Keratinocyte (primary cell): ENCODE data around the gene TIFAB. TPM values are rescaled to one million over a fixed set of nuclear protein-coding genes. Genes with fewer than 3 reads are reported as not detected.

ENCODE experiments used
- DNase-seq: peaks from one replicate; pipeline ENCODE4 v3.0.0-alpha.2; 2011; ENCODE audit warnings: low read depth, missing footprints, low spot score
- FAIRE-seq: peaks from 2 replicates; lab custom pipeline; 2011; peaks lifted over from hg19 to GRCh38; lab: Jason Lieb, UNC
- H2AFZ ChIP-seq: 2 replicates; pipeline ENCODE4 v1.6.0; 2012; ENCODE audit warnings: low read length, control low read depth, inconsistent platforms; ENCODE audit not compliant: control insufficient read depth
- H3K27ac ChIP-seq: 2 replicates; pipeline ENCODE4 v1.5.1; 2011; ENCODE audit warnings: low read length; ENCODE audit not compliant: control insufficient read depth, insufficient read depth
- H3K27me3 ChIP-seq: 3 replicates; pipeline ENCODE4 v1.6.0; 2011; ENCODE audit warnings: low read length; ENCODE audit not compliant: control insufficient read depth, insufficient read depth; ENCODE audit errors: extremely low read depth
- H3K36me3 ChIP-seq, 2 experiments: 2 replicates in 1 of 2; 3 replicates in 1 of 2; pipeline ENCODE4 v1.5.1; 2011; ENCODE audit warnings: low read length in 2 of 2, mild to moderate bottlenecking in 1 of 2; ENCODE audit not compliant: control insufficient read depth in 2 of 2, insufficient read depth in 2 of 2; ENCODE audit errors: extremely low read depth in 1 of 2
- H3K4me1 ChIP-seq: 3 replicates; pipeline ENCODE4 v1.5.1; 2011; ENCODE audit warnings: low read length; ENCODE audit not compliant: control insufficient read depth, insufficient read depth; ENCODE audit errors: extremely low read depth
- H3K4me2 ChIP-seq: 3 replicates; pipeline ENCODE4 v1.6.0; 2011; ENCODE audit warnings: low read depth, low read length; ENCODE audit not compliant: control insufficient read depth, insufficient read depth; ENCODE audit errors: extremely low read depth
- H3K4me3 ChIP-seq, 3 experiments: fragments of 200-600 bp in 1 of 3; sonication (generic) in 1 of 3; 2 replicates in 2 of 3; 3 replicates in 1 of 3; pipeline ENCODE4 v1.5.1; 2011 to 2016; ENCODE audit warnings: low read length in 3 of 3, mild to moderate bottlenecking in 3 of 3, control low read depth in 2 of 3, inconsistent platforms in 1 of 3, low read depth in 1 of 3, mixed read lengths in 1 of 3, mixed run types in 1 of 3, moderate library complexity in 1 of 3; ENCODE audit not compliant: control insufficient read depth in 2 of 3, insufficient read depth in 2 of 3; ENCODE audit errors: extremely low read depth in 1 of 3
- H3K79me2 ChIP-seq: 2 replicates; pipeline ENCODE4 v1.6.0; 2012; ENCODE audit warnings: low read length; ENCODE audit not compliant: control insufficient read depth, insufficient read depth
- H3K9ac ChIP-seq: 3 replicates; pipeline ENCODE4 v1.6.0; 2011; ENCODE audit warnings: low read length; ENCODE audit not compliant: control insufficient read depth, insufficient read depth; ENCODE audit errors: extremely low read depth
- H3K9me1 ChIP-seq: 3 replicates; pipeline ENCODE4 v1.6.0; 2011; ENCODE audit warnings: low read length; ENCODE audit not compliant: control insufficient read depth, insufficient read depth; ENCODE audit errors: extremely low read depth
- H3K9me3 ChIP-seq: 2 replicates; pipeline ENCODE4 v1.5.1; 2012; ENCODE audit warnings: low read depth, low read length; ENCODE audit not compliant: control insufficient read depth
- H4K20me1 ChIP-seq: 3 replicates; pipeline ENCODE4 v1.6.0; 2011; ENCODE audit warnings: low read length; ENCODE audit not compliant: control insufficient read depth, insufficient read depth; ENCODE audit errors: extremely low read depth
- EZH2 ChIP-seq: IDR thresholded peaks from one replicate; pipeline ENCODE4 v1.6.1; 2012; ENCODE audit warnings: inconsistent platforms, mild to moderate bottlenecking, low read length, moderate library complexity
- dilution Hi-C: fragments of 300-500 bp; cut with MboI; formaldehyde crosslinking; loops from one replicate; pipeline ENCODE4 v1.7.0; 2020; ENCODE audit warnings: low sequenced_read_pairs; ENCODE audit not compliant: extremely low pct_ligation_motif_present
- polyA plus RNA-seq, 5 experiments: library from polyadenylated mRNA; depleted of rRNA in 3 of 5; stranded (reverse) in 3 of 5; stranded (forward) in 1 of 5; unstranded in 1 of 5; fragments of >200 nt; gene quantifications; 1 replicate in 1 of 5; 2 replicates in 3 of 5; 3 replicates in 1 of 5; pipeline versions ENCODE4 v1.2.1 to v1.2.3, GENCODE V29; 2011 to 2012; ENCODE audit warnings: missing spikeins in 2 of 5, low read depth in 1 of 5, low replicate concordance in 1 of 5
- TF ChIP-seq, protein P1 (sequence below), 3 experiments: IDR thresholded peaks in 1 of 3; conservative IDR thresholded peaks in 1 of 3; optimal IDR thresholded peaks in 1 of 3; 2 replicates in 2 of 3; 3 replicates in 1 of 3; pipeline versions ENCODE3 to v1.5.1; 2011; ENCODE audit warnings: low read length in 3 of 3, mild to moderate bottlenecking in 3 of 3, moderate library complexity in 2 of 3, control low read depth in 1 of 3, inconsistent platforms in 1 of 3; ENCODE audit not compliant: insufficient read depth in 2 of 3; ENCODE audit errors: extremely low read depth in 1 of 3

The TIFAB gene
- polyA plus RNA-seq, 1 donor (not counting 4 experiments of a cell fraction or from before 2014, with no cell fraction given): not detected

DNA sequence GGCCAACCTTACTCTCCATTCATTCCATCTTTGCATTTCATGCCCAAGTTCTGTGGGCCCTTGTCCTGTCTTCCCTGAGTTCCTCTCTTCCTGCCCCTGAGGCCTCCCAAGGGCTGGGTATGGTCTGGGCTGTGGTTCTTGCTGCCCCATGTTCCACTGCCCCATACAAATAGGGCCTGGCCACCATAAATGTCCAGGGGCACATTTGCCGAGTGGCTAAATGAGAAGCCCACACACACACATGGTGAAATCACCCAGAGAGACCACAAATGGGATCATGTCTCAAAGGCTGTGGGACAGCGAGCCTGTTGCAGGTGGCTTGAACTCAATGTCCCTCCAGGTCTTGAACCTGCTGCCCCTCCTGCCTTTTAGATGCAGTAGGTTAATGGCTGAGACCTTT is 1.2 kb downstream of the TIFAB start:
- dilution Hi-C loops: loop anchor here (25.0 kb wide), 1 partner anchor 386 kb away; the partner anchor contains the start of gene SLC25A48
- no peak for TF ChIP-seq EZH2
- TF ChIP-seq, protein P1, sequence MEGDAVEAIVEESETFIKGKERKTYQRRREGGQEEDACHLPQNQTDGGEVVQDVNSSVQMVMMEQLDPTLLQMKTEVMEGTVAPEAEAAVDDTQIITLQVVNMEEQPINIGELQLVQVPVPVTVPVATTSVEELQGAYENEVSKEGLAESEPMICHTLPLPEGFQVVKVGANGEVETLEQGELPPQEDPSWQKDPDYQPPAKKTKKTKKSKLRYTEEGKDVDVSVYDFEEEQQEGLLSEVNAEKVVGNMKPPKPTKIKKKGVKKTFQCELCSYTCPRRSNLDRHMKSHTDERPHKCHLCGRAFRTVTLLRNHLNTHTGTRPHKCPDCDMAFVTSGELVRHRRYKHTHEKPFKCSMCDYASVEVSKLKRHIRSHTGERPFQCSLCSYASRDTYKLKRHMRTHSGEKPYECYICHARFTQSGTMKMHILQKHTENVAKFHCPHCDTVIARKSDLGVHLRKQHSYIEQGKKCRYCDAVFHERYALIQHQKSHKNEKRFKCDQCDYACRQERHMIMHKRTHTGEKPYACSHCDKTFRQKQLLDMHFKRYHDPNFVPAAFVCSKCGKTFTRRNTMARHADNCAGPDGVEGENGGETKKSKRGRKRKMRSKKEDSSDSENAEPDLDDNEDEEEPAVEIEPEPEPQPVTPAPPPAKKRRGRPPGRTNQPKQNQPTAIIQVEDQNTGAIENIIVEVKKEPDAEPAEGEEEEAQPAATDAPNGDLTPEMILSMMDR (optimal IDR thresholded peaks at IDR 0.05 in 1 of 3, IDR thresholded peaks at IDR 0.05 in 1 of 3, conservative IDR thresholded peaks at IDR 0.05 in 1 of 3; ENCODE audit: extremely low read depth in 1 of 3, insufficient read depth in 2 of 3, low read length in 3 of 3): no peak
- Histone ChIP-seq H3K4me3 (no peak overlapping the region), H3K9me3 (no peaks in the 10 kb centered on the region), H3K4me2 (no peak overlapping the region), H2AFZ (no peak overlapping the region), H4K20me1 (no peaks in the 10 kb centered on the region), H3K79me2 (no peaks in the 10 kb centered on the region), H3K27me3 (peaks cover 45% of the 10 kb centered on the region), H3K36me3 (no peaks in the 10 kb centered on the region), H3K4me1 (no peaks in the 10 kb centered on the region), H3K27ac (no peak overlapping the region), H3K9me1 (no peaks in the 10 kb centered on the region), H3K9ac (no peak overlapping the region)
- DNase-seq: no peak
- no peak for FAIRE-seq

DNA sequence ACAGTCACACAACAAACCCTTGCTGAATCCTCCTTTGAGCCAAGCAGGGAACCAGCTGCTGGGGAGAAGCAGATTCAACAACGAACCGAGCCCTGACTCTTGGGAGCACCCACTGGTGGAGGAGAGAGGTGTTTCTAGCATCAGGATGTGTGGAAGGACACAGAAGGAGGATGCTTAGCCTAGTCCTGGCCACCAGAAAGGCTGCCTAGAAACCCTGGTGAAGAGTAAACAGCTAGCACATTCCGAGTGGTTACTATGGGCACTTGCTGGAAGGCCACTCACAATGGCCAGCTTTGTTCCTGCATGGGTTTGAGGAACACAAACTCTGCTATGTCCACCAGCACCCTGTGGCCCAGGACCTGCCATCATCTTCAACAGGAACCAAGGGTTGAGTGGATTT is 1.8 kb downstream of the TIFAB start:
- dilution Hi-C loops: loop anchor here (25.0 kb wide), 1 partner anchor 387 kb away; the partner anchor contains the start of gene SLC25A48
- Histone ChIP-seq H3K9ac (no peak overlapping the region), H2AFZ (no peak overlapping the region), H3K27me3 (peaks cover 41% of the 10 kb centered on the region), H3K4me2 (no peak overlapping the region), H3K4me1 (no peaks in the 10 kb centered on the region), H3K9me3 (no peaks in the 10 kb centered on the region), H3K9me1 (no peaks in the 10 kb centered on the region), H3K79me2 (no peaks in the 10 kb centered on the region), H3K4me3 (no peak overlapping the region), H3K36me3 (no peaks in the 10 kb centered on the region), H3K27ac (no peak overlapping the region), H4K20me1 (no peaks in the 10 kb centered on the region)
- no peak for FAIRE-seq
- DNase-seq: no peak
- TF ChIP-seq EZH2: no peak
- TF ChIP-seq, protein P1 (optimal IDR thresholded peaks at IDR 0.05 in 1 of 3, IDR thresholded peaks at IDR 0.05 in 1 of 3, conservative IDR thresholded peaks at IDR 0.05 in 1 of 3; ENCODE audit: extremely low read depth in 1 of 3, insufficient read depth in 2 of 3, low read length in 3 of 3): no peak
